ENCODE measurements around the gene SPTBN4.
"Not testable (repeated sequence)": the region's sequence is repeated elsewhere in the genome, so short reads cannot be mapped to it uniquely, and the experiment has no call there.

The SPTBN4 gene

GRCh38 chr19:40510526-40511115 is 43.8 kb downstream of the SPTBN4 start:
- DNase-seq = no peak

DNA sequence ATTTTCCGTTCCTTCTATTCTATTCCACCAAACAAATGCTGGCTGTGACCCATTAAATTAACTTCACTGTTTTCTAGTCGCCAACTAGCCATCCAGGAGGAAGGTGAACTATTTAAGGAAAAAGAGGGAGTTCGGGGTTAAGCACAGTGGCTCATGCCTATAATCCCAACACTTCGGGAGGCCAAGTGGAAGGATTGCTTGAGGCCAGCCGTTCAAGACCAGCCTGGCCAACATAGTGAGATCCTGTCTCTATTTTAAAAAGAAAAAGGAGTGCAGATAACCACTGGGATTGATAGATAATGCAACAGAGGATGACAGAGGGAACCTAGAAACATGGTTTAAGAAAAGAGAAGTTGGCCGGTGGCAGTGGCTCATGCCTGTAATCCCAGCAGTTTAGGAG is 44.7 kb downstream of the SPTBN4 start:
- no peak for DNase-seq

- no peak for DNase-seq
Measured at GRCh38 chr19:40512110-40512472, 45.3 kb downstream of the SPTBN4 start.

GRCh38 chr19:40512473-40513344 is 45.9 kb downstream of the SPTBN4 start:
- DNase-seq = no peak

GRCh38 chr19:40513345-40513678 is 46.5 kb downstream of the SPTBN4 start:
- no peak for DNase-seq

DNA sequence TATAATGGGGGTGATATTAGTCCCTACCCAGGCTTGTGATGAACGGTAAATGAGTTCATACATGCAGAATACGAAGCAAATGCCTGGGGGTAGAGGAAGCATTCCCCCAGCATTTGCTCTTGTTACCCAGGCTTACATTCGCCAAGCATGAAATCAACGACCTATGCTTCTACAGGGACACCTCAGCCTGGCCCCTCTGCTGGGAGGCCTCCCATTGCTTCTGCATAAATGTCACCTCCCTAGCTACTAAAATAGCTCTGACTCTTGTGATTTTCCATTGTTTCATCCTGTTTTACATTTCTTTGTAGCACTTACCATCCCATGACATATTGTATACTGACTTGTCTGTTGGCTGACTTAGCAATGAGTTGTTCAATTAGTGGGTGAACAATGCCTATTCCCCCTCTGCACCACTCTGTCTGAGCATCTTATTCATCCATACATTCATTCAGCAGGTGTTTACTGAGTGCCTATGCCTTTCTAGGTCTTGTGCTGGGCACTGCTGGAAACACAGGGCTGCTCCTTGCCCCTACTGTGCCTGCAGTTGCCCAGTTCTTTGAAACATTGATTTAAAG is 47.0 kb downstream of the SPTBN4 start:
- DNase-seq = no peak

DNA sequence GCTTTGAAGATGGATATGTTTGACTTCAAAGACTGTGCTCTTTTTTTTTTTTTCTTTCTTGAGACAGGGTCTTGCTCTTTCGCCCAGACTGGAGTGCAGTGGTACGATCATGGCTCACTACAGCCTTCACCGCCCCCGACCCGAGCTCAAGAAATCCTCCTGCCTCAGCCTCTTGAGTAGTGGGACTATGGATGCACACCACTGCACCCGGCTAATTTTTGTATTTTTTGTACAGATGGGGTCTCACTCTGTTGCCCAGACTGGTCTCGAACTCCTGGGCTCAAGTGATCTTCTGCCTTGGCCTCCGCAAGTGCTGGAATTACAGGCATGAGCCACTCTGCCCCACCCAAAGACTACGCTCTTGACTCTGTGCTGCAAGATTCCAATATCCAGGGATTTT is 50.4 kb downstream of the SPTBN4 start:
- no peak for DNase-seq

- no peak for DNase-seq
Measured at GRCh38 chr19:40519352-40520322, 52.8 kb downstream of the SPTBN4 start.

GRCh38 chr19:40521276-40521675 is 54.5 kb downstream of the SPTBN4 start:
- DNase-seq = no peak

- DNase-seq = not testable (repeated sequence)
Measured at GRCh38 chr19:40521900-40522299, 55.1 kb downstream of the SPTBN4 start.

DNA sequence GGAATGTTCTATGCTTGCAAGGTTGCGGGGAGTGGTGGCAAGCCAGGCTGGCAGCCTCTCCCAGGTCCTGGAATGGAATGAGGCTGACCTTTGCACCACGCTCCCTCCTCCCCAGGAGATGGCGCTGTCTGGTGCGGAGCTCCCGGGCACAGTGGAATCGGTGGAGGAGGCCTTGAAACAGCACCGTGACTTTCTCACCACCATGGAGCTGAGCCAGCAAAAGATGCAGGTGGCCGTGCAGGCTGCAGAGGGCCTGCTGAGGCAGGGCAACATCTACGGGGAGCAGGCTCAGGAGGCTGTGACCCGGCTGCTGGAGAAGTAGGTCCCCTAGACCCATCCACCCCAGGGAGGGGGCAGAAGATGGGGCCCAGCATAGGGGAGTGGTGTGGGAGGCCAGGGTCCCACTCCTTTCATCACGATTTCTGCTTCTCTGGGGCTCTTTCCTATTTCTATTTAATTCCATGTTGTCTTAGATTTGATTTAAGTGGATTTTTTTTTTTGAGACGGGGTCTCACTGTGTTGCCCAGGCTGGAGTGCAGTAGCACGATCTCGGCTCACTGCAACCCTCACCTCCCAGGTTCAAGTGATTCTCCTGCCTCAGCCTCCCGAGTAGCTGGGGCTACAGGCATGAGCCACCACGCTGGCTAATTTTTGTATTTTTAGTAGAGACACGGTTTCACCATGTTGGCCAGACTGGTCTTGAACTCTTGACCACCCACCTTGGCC is 56.7 kb downstream of the SPTBN4 start:
- DNase-seq = peak; percentile 53

DNA sequence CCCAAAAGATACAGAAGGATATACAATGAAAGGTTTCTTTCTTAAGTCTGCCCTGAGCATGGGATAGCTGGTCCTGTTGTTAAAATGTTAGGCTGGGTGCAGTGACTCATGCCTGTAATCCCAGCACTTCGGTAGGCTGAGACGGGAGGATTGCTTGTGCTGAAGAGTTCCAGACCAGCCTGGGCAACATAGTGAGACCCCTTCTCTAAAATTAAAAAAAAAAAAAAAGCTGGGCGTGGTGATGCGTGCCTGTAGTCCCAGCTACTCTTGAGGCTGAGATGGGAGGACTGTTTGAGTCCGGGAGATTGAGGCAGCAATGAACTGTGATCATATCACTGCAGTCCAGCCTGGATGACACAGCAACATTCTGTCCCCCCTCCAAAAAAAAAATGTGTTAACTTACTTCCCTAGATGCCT is 57.3 kb downstream of the SPTBN4 start:
- DNase-seq = no peak

- DNase-seq = no peak
Measured at GRCh38 chr19:40524655-40525054, 57.9 kb downstream of the SPTBN4 start.

- DNase-seq = no peak
Measured at GRCh38 chr19:40525234-40526051, 58.6 kb downstream of the SPTBN4 start.

DNA sequence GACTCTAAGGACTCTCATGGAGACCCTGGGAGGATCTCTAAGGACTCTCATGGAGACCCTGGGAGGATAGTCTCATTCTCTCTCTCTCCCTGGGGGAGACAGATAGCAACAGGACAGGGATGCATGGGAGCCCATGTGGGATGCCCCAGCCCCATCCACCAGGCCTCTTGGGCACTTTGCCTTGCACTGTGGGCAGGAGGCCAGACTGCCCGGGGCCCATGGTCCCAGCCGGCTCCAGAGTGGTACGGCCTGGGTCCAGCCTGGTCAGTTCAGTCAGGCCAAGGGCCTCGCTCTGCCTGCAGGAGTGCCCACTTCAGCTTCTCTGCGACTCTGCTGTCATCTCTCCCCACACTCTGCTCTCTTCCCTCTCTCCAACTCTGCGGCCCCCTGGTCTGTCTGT is 61.3 kb downstream of the SPTBN4 start:
- DNase-seq = no peak

DNA sequence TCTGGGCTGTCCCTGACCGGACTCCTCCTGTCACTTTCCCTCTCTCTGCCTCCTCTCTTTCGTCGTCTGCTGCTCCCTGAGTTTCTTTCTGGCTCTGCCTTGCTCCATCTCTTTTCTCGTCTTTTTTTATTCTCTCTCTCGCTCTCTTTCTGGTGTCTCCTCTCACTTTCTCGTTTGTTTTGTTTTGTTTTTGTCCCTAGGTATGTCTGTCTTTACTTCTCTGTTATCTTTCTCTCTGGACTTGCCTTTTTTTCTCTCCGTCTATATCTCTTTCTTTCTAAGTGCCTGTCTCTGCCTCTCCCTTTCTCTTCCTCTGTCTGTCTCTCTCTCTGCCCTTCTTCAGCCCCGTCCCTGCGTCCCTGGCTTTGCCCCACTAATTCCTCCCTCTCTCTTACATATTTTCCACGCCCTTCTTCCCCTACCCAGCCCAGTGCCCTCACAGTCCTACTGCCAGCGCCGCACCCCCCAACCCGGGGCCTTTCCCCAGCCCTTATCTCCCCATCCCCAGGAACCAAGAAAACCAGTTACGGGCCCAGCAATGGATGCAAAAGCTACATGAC is 61.8 kb downstream of the SPTBN4 start:
- DNase-seq = no peak

DNA sequence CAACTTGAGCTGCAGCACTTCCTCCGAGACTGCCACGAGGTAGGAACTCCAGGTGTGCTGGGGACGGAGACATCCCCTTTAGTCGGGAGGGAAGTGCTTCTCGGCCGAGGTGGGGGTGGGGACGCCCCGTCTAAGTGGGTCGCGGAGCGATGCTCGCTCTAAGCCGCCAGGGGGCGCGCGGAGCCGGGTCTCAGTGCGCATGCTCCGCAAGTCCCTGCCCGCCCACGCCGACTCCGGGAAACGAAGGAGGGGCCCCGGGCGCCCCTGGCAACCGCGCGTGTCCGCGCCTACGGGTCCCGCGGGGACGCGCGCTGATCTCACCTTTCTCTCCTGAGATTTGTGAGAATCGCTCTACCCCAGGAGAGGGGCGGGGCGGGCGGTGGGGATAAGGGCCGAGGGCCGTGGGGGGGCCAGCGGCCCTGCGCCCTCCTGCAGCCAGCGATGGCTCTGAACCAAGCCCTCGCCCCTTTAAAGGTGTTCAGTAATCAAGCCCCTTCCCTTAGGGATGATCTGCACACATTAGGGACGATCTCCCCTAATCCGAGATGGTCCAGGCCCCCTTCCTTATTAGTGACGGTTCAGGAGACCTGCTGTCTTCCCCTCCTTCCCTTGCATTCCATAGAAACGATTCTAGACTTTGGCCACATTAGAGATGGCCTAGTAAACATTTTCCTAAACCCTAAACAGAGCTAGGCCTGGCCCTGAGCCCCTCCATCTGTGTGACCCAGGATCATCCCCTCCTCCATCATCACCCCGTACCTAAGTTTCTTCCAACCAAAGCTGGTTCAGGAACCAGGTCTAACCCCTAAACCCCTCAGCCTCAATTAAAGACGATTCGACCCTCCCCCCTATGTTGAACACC is 62.5 kb downstream of the SPTBN4 start:
- DNase-seq = peak; percentile 67

GRCh38 chr19:40530091-40530901 is 63.5 kb downstream of the SPTBN4 start:
- DNase-seq = no peak

GRCh38 chr19:40533508-40533907 is 66.7 kb downstream of the SPTBN4 start:
- no peak for DNase-seq

All from SHP77 treated with DMSO at 0.1 percent for 48 hours (cell line).